Heart left ventricle (tissue), 16 donors: Measurements from ENCODE around the gene CLINT1. TPM values are rescaled to one million over a fixed set of nuclear protein-coding genes. Genes with fewer than 3 reads are reported as not detected.

Experiments
- ATAC-seq, 4 donors: fragments of 200-7000 bp; cut with Tn5 transposase; one replicate each; pipeline ENCODE4 v1.9.1; 2020 to 2022; ENCODE audit warnings: moderate library complexity in 4 of 4, mild to moderate bottlenecking in 3 of 4, moderate number of reproducible peaks in 1 of 4
- DNase-seq, 5 donors: peaks; one replicate each; pipeline ENCODE4 v3.0.0-alpha.2; 2020
- H3K27ac ChIP-seq, 12 donors: fragments of 200-600 bp; sonication (generic) in 4 of 12; one replicate each; pipeline versions ENCODE4 v1.5.0 to v1.8.0; 2016 to 2022; ENCODE audit warnings: mild to moderate bottlenecking in 2 of 12
- H3K27me3 ChIP-seq, 9 donors: fragments of 200-600 bp; sonication (generic) in 2 of 9; one replicate each; pipeline versions ENCODE4 v1.5.1 to v1.8.0; 2016 to 2022; ENCODE audit warnings: mild to moderate bottlenecking in 3 of 9
- H3K36me3 ChIP-seq, 9 donors: fragments of 200-600 bp; sonication (generic) in 2 of 9; one replicate each; pipeline versions ENCODE4 v1.5.0 to v1.8.0; 2018 to 2022; ENCODE audit warnings: mild to moderate bottlenecking in 2 of 9
- H3K4me1 ChIP-seq, 12 donors: fragments of 200-600 bp; sonication (generic) in 4 of 12; one replicate each; pipeline versions ENCODE4 v1.5.0 to v1.8.0; 2016 to 2022; ENCODE audit warnings: mild to moderate bottlenecking in 3 of 12
- H3K4me3 ChIP-seq, 12 donors: fragments of 200-600 bp; sonication (generic) in 4 of 12; one replicate each; pipeline versions ENCODE4 v1.5.0 to v1.8.0; 2017 to 2022; ENCODE audit warnings: mild to moderate bottlenecking in 9 of 12, moderate library complexity in 4 of 12
- H3K9me3 ChIP-seq, 12 donors: fragments of 200-600 bp; sonication (generic) in 4 of 12; one replicate each; pipeline versions ENCODE4 v1.5.0 to v1.8.0; 2016 to 2022; ENCODE audit warnings: mild to moderate bottlenecking in 1 of 12
- POLR2A ChIP-seq, 2 donors: fragments of 450-650 bp; IDR thresholded peaks; one replicate each; pipeline ENCODE4 v1.6.1; 2017; ENCODE audit warnings: antibody characterized with exemption in 2 of 2, mild to moderate bottlenecking in 2 of 2, moderate library complexity in 2 of 2
- WGBS, 4 donors: extraction: QIAGEN DNeasy Blood & Tissue Kit in 2 of 4; methylation state at CpG; one replicate each; pipeline versions ENCODE4 v1.1.5 to v1.1.7; 2013 to 2018; 5-methylcytosine and 5-hydroxymethylcytosine counted together
- intact Hi-C, 10 donors: fragments of 100-400 bp; cut with DNase I; formaldehyde crosslinking; loops; one replicate each; pipeline versions ENCODE4 v1.11.1 to v1.14.2; 2022
- polyA plus RNA-seq, 2 donors: library from polyadenylated mRNA; stranded (reverse); fragments of 200-250 nt; gene quantifications; one replicate each; pipeline ENCODE4 v1.2.3, GENCODE V29; 2013
- total RNA-seq, 9 donors: library from RNA; depleted of rRNA in 2 of 9; stranded (reverse); fragments of >200 nt in 2 of 9; fragmentation: NEBNext Ultra II Directional in 3 of 9; extraction: Animal tissue kit (Norgen Biotek cat#: 25700) in 3 of 9; gene quantifications; one replicate each; pipeline versions ENCODE4 v1.1.0 to v1.2.4, GENCODE V29; 2016 to 2023
- TF ChIP-seq, protein P1 (sequence below), 12 donors: fragments of 200-600 bp; sonication (generic) in 4 of 12; IDR thresholded peaks; one replicate each; pipeline versions ENCODE4 v1.5.0 to v1.8.0; 2018 to 2022; ENCODE audit warnings: antibody characterized with exemption in 12 of 12, mild to moderate bottlenecking in 5 of 12
- donor health status: ischemic (EF 13 %, LVEDD 7.1; RV severe dilation, severe dysfunction).
- donor health status: healthy with polysubstance abuse.
- donor health status: DM: no; HTN: yes; CAD: no.
- donor health status: DM: no; HTN: no; CAD: no.
- donor health status: ischemic (EF 25% LVEDD 6.9; RV normal size, moderate dysfunction).
- donor health status: ischemic (EF 25% LVEDD 5.7; RV mildly dilated, moderate dysfunction).
- donor health status: healthy.
- donor health status: DM: yes; HTN: yes; CAD: no.
- donor health status: ischemic (EF 35%, LVEDD 5.7; RV mildly dilated, moderate dysfunction).
- donor health status: nonischemic (EF 11% LVEDD 7.7; RV severe dilation, severe dysfunction).
- donor health status: DM: yes; HTN: yes; CAD: no.
- donor health status: PGD.
- donor health status: ischemic (EF 29% LVEDD 5.4; RV normal size, mild dysfunction).
- donor health status: nonischemic (EF 23%, LVEDD 6.1; RV moderate dilation, normal function).

The CLINT1 gene
- total and polyA plus RNA-seq, 11 donors = 13.0 to 84.8 (median 48.7) TPM

DNA sequence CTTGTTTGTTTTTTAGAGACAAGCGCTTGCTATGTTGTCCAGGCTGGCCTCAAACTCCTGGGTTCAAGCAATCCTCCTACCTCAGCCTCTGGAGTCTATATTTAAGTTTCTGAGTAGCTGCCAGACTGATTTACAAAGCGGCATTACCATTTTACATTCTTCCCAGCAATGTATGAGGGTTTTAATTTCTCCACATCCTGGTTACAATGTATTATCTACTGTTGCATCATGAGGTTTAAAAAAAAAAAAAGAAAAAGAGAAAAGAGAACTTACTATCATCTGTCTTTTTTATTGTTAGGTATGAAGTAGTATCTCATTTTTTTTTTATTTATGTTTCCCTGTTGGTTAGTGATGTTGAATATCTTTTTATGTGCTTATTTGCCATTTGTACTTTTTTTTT is 18.9 kb upstream of the CLINT1 start:
- H3K27me3 ChIP-seq = no peaks in the 10 kb centered on the region
- no peak for ATAC-seq
- TF ChIP-seq POLR2A (IDR thresholded peaks at IDR 0.05) = no peak
- TF ChIP-seq, protein P1, sequence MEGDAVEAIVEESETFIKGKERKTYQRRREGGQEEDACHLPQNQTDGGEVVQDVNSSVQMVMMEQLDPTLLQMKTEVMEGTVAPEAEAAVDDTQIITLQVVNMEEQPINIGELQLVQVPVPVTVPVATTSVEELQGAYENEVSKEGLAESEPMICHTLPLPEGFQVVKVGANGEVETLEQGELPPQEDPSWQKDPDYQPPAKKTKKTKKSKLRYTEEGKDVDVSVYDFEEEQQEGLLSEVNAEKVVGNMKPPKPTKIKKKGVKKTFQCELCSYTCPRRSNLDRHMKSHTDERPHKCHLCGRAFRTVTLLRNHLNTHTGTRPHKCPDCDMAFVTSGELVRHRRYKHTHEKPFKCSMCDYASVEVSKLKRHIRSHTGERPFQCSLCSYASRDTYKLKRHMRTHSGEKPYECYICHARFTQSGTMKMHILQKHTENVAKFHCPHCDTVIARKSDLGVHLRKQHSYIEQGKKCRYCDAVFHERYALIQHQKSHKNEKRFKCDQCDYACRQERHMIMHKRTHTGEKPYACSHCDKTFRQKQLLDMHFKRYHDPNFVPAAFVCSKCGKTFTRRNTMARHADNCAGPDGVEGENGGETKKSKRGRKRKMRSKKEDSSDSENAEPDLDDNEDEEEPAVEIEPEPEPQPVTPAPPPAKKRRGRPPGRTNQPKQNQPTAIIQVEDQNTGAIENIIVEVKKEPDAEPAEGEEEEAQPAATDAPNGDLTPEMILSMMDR (IDR thresholded peaks at IDR 0.05) = no peak
- 85 to 93% (median 88%) methylated on average over 2 of the region's 2 CpGs for WGBS, 4 donors
- no peak for DNase-seq
- intact Hi-C loops = no loop called here
- H3K9me3 ChIP-seq = peaks cover 0 to 13% (median 0%) of the 10 kb centered on the region in 12 donors
- no peaks in the 10 kb centered on the region for H3K4me1 ChIP-seq
- no peak overlapping the region for H3K4me3 ChIP-seq
- H3K36me3 ChIP-seq = no peaks in the 10 kb centered on the region
- no peak overlapping the region for H3K27ac ChIP-seq

DNA sequence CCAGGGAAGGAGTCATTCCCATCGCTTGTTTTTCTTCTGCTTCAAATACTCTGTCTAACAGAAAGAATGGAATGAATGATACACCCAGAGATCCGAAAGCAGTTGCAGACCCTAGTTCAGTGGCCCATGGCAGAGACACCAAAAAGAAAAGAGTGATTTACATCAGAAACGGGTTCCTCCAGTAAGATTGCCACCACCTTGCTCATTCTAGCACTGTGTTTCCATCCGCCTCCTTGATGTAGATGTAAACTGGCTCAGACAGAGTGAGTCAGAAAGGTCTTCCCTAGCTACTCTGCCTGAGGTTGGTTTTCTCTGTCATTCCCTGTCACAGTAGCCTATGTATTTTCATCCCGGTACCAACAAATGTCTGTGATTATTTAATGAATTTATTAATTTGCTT is 15.9 kb upstream of the CLINT1 start:
- intact Hi-C loops = no loop called here
- Histone ChIP-seq H3K4me1 (peaks cover 0 to 11% (median 0%) of the 10 kb centered on the region in 12 donors), H3K27ac (no peak overlapping the region), H3K36me3 (no peaks in the 10 kb centered on the region), H3K4me3 (no peak overlapping the region), H3K9me3 (no peaks in the 10 kb centered on the region), H3K27me3 (no peaks in the 10 kb centered on the region)
- DNase-seq (no peak), ATAC-seq (no peak)
- 86 to 95% (median 92%) methylated on average over 5 of the region's 5 CpGs for WGBS, 4 donors
- TF ChIP-seq, protein P1 (IDR thresholded peaks at IDR 0.05) = no peak
- TF ChIP-seq POLR2A (IDR thresholded peaks at IDR 0.05) = no peak

DNA sequence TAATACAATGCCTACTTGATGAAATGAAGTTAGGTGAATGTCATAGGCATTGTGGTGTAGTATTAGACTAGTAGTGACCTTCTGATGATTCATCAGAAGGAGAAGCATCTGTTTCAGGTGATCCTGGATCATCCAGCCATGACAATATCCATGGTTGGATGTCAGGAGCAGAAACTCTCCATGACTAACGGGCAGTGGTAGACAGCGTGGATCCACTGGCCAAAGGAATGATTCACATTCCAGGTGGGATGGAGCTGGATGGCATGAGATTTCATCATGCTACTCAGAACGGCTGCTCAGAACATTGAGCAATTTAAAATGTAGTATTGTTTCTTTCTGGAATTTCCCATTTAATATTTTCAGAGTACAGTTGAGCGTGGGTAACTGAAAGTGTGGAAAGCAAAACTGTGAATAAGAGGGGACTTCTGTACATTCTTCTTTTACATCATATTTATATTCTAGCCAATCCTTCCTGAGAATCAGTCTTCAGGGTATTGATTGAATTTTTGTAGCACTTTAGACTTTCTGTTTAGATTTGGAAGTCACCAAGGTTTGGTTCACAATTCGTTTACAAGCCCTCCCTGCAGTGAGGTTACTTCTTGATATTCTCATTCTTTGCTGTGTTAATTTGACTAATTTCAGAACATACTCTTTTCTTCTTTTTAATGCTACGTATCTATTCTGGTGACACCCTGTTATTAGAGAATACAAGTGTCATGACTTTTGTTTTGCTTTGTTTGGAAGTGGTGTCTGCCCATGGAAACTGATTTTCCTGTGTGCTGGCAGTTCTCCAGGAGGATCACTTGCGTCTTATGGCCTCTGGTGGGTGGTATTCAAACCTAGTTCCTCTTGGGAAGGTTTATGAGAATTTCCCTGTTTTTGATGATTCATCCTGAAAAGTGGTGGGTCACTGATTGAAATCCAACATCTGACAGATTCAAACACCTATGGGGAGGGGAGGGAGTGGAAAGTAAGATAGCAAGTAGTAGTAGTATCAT is 12.2 kb upstream of the CLINT1 start:
- H3K27ac ChIP-seq = no peak overlapping the region
- 61 to 76% (median 64%) methylated on average over 7 of the region's 7 CpGs for WGBS, 4 donors
- no peaks in the 10 kb centered on the region for H3K27me3 ChIP-seq
- H3K9me3 ChIP-seq = no peaks in the 10 kb centered on the region
- H3K4me3 ChIP-seq = no peak overlapping the region
- intact Hi-C loops = no loop called here
- ATAC-seq (no peak), DNase-seq (no peak)
- peaks cover 0 to 11% (median 0%) of the 10 kb centered on the region in 12 donors for H3K4me1 ChIP-seq
- TF ChIP-seq, protein P1 (IDR thresholded peaks at IDR 0.05) = no peak
- no peak for TF ChIP-seq POLR2A (IDR thresholded peaks at IDR 0.05)
- no peaks in the 10 kb centered on the region for H3K36me3 ChIP-seq

DNA sequence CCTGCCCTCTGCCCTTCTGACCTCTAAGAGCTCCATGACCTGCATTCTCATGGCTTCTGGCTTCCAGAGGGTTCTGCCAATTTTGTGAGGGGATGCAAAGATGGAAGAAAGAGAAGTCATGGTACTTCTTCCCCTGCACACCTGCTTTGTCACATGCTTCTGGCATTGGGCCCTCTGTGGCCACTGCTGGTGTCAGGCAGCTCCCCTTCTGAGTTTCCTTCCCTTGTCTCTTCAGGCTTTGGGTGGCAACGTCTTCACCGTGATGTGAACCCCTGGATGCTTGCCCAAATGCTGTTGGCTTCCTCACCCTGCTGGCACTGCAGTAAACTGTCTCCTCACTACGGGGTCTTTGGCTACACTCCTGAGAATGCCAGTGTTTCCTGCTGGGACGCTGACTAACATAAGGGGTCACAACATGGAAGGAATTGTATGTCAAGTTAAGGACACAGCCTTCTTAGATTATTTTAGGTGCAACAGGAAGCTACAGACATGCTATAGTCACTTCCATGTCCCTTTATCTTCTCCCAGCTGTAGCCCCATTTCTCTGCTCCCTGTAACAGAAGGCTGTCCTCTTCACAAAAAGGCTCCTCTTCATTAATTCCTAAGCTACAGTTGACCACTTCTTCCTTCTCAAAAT is 8.9 kb upstream of the CLINT1 start:
- H3K4me3 ChIP-seq = no peak overlapping the region
- 35 to 44% (median 38%) methylated on average over 4 of the region's 4 CpGs for WGBS, 4 donors
- TF ChIP-seq POLR2A (IDR thresholded peaks at IDR 0.05) = no peak
- TF ChIP-seq, protein P1 (IDR thresholded peaks at IDR 0.05) = no peak
- no peaks in the 10 kb centered on the region for H3K27me3 ChIP-seq
- intact Hi-C loops = no loop called here
- no peaks in the 10 kb centered on the region for H3K9me3 ChIP-seq
- H3K36me3 ChIP-seq = no peaks in the 10 kb centered on the region
- no peak for DNase-seq
- H3K27ac ChIP-seq = no peak overlapping the region
- no peak for ATAC-seq
- peaks cover 0 to 11% (median 0%) of the 10 kb centered on the region in 12 donors for H3K4me1 ChIP-seq
